Fibroblast of skin of abdomen (primary cell): ENCODE data around the gene P3H2.
"Not testable (repeated sequence)": the region's sequence is repeated elsewhere in the genome, so short reads cannot be mapped to it uniquely, and the experiment has no call there.

ENCODE experiments used
- DNase-seq: peaks from one replicate; pipeline ENCODE4 v3.0.0-alpha.2; 2013

Gene P3H2

GRCh38 chr3:190083635-190084034 is 37.1 kb downstream of the P3H2 start:
- DNase-seq: no peak

DNA sequence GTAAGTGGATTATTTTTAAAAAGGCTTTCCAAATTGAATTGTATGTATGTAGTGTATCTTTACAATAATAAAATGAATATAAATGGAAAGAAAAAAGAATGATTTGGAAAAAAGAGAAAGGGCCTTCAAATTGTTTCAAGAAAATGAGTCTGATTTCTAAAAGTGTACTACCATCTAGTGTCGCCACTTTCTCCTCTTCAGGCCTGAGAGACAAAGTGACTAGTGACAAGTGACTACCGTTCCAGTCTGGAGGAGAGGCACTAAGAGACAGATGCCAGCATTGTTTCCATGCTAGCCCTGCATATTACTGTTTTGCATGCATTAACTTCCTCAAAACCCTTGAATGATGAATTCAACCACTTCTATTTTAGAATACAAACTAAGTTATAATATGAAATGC is 39.3 kb downstream of the P3H2 start:
- no peak for DNase-seq

DNA sequence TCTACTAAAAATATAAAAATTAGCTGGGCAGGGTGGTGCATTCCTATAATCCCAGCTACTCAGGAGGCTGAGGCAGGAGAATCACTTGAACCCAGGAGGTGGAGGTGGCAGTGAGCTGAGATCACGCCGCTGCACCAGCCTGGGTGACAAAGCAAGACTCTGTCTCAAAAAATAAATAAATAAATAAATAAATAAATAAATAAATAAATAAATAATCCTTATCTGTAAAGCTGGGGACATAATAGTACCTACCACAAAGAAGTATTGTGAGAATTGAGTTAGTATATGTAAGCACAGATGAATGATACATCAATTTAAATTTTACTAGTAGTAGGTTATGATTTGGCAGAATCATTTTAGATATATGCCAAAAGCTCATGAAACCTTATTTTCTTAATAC is 41.5 kb downstream of the P3H2 start:
- DNase-seq: not testable (repeated sequence)

DNA sequence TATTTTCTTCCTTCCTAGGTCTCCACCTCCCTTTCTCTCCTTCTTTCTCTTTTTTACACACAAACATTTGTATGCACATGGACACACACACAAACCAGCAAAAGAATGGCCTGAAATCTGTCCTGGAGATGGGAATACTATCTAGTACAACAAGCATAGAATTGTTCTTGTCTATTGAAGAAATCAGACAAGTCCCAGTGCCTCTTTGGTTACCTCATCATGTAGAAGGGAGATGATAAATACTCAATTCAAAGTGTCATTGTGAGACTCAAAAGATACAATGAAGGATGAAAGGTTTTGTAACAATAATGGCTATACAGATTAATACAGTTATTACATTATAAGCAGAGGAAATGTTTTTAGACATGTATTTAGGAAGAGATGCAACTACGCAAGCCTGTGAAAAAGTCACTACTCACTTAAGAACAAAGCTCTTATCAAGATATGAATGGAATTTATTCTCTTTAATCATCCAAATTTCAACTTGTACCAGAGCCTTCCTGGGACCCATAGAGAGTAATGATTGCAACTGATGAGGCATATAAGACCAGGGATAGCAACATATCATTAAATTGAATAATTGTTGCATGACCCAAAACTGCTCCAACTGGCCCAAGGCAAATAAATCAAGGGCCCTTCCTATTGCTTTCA is 43.2 kb downstream of the P3H2 start:
- DNase-seq: no peak

- DNase-seq: peak; percentile 97
Measured at GRCh38 chr3:190076601-190077394, 43.9 kb downstream of the P3H2 start.

- DNase-seq: peak; percentile 81
Measured at GRCh38 chr3:190076136-190076535, 44.6 kb downstream of the P3H2 start.

DNA sequence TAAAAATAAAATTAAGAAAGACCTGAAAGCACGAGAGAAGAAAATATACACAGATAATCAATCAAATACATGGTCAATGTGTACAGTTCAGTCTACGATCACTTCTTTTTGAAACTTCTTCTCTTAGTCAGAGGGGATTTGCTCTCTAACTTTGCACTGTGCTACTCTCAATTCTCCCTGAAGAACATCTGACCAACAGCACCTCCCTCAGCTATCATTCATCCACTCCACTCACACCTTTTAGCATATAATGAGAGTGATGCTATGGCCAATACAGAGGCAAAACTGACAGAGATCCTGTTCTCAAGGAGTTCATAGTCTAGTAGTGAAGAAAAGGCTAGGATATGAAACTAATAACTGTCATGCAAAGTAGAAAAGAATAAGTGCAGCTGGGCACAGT is 45.9 kb downstream of the P3H2 start:
- DNase-seq: no peak

- DNase-seq: no peak
Measured at GRCh38 chr3:190073264-190074008, 47.3 kb downstream of the P3H2 start.

GRCh38 chr3:190072856-190073255 is 47.8 kb downstream of the P3H2 start:
- DNase-seq: no peak

GRCh38 chr3:190071921-190072320 is 48.8 kb downstream of the P3H2 start:
- not testable (repeated sequence) for DNase-seq

GRCh38 chr3:190070622-190071347 is 49.9 kb downstream of the P3H2 start:
- peak; percentile 84 for DNase-seq

DNA sequence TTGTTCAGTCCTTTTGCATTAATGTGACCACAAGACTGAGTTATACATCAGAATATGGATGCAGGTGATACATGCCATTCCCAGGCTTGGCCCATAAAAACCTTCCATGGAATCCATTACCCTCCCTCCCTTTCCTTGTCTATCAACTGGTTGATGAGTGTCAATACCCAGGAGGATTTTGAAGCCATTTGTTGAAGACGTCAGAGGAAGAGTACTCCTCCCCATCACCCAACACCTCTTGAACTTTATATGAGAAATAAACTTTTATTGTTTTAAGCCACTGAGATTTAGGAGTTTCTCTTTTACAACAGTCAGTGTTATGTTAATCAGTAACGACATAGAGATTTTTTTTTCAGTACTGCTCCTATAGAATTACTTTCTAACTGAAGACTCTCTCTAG is 55.5 kb downstream of the P3H2 start:
- DNase-seq: no peak

- no peak for DNase-seq
Measured at GRCh38 chr3:190064659-190065058, 56.0 kb downstream of the P3H2 start.

- peak; percentile 95 for DNase-seq
Measured at GRCh38 chr3:190064112-190064511, 56.6 kb downstream of the P3H2 start.

DNA sequence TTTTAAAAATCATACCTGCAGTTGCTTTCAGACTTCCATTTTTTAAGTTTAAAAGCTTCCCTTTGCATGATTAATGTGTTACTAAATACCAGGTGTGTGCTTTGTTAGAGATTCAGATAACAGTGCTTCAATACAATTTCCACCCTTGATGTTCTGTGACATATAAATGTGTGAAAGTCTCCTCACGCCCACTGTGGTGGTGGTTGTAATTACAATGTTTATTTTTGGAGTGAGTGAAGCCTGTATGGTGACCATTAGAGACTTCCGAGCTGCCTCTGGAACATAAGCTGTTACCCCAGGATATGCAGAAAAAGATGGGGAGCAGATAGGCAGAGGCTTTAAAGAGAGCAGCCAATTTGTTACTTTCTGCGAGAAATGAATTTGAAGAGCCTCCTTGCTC is 57.2 kb downstream of the P3H2 start:
- no peak for DNase-seq

GRCh38 chr3:190060192-190060775 is 60.4 kb downstream of the P3H2 start:
- DNase-seq: no peak

DNA sequence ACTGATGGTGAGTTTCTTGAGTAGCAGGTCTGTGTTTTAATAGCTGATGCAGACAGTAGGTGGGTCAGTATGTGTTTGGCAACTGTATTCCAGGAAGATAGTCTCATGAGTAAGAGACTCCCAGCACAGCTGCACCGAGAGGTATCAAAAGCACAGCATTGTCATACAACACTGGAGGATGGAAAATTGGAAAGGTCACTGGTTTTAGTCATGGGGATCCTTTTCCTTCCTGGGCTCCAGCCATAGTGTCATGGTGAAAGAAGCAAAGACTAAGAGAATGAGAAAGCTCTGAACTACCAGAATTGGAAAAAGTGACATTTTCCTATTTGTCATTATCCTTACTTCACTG is 61.5 kb downstream of the P3H2 start:
- no peak for DNase-seq

- DNase-seq: peak; percentile 70
Measured at GRCh38 chr3:190058521-190059241, 62.0 kb downstream of the P3H2 start.

DNA sequence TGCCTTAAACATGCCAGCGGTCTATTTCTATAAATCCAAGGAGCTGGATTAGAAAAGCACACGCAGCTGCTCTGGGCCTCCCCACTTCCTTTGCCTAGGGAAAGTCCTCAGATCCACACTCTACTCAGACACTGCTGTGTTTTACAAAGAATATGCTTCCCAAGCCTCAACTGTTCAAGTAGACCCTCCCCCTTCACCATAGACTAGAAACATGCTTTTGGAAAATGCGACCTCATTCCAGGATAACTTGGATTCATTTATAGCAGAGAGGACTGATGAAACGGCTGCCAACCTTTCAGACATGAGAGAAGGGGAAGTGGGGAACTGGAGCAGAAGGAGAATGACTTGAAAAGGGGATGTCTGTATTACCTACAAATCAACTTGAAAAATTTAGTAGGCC is 64.0 kb downstream of the P3H2 start:
- DNase-seq: peak; percentile 81

DNA sequence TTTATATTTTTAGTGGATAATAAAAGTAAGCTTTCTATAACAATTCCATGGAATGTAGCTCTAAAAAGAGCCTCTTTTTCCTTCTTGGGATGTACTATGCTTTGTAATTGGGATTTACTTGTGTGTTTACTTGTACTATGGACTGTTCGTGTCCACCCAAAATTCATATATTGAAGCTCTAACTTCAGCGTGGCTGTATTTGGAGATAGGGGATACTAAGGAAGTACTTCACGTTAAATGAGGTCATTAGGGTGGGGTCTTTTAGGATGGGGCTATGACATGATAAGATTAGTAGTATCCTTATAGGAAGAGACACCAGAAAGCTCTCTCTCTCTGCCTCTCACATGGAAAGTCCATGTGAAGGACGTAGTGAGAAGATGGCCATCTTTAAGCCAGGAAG is 64.9 kb downstream of the P3H2 start:
- no peak for DNase-seq

DNA sequence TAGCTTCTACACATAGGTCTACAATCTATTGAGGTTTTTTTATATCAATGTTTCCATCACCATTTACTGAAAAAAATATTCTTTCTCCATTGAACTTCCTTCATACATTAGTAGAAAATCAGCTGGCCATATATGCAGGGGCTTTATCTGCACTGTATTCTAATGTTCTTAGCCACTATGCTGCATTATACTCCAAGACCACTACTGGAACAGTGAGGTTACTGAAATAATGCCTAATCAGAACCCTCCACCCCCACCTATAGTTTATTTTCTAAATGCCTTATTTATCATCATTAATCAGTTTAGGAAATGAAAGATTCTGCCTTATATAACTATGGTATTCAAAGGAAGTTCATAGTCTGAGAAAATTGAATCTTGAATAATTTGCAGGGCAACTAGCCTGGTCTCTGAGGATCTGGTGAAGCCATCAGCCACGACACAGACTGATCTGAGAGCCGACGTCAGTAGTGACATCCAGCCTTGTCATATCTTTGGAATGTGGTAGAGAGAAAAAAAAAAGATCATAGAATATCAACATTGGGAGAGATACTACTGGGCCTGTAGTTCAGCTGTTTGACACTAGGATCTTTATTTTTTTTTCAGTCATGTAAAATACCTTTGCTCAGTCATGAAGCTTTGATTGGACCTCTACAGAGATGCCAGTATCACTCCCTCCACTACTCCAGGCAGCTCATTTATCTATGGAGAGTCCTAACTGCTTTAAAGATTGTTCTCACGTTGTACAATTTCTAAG is 66.6 kb downstream of the P3H2 start:
- peak; percentile 82 for DNase-seq
